SK-N-MC (cell line): Measurements from ENCODE around the gene MAPT.

Experiments used
- EZH2 ChIP-seq: fragments of 200-600 bp; sonication (generic); IDR thresholded peaks from one replicate; pipeline ENCODE4 v1.6.1; 2017; ENCODE audit warnings: antibody characterized with exemption
- POLR2AphosphoS5 ChIP-seq: IDR thresholded peaks from 2 replicates; pipeline ENCODE4 v1.6.1; 2012; ENCODE audit warnings: mild to moderate bottlenecking, low read depth, low read length, borderline replicate concordance

GRCh38 chr17:45992175-45992574 is 97.8 kb downstream of the MAPT start:
- TF ChIP-seq EZH2 (no peak), POLR2AphosphoS5 (no peak)
